Neural progenitor cell (in vitro differentiated cells): ENCODE measurements around the gene CCNL2. TPM values are rescaled to one million over a fixed set of nuclear protein-coding genes. Genes with fewer than 3 reads are reported as not detected.

ENCODE experiments used
- DNase-seq: peaks from one replicate; pipeline ENCODE4 v3.0.0-alpha.2; 2016; ENCODE audit warnings: low spot score
- H2AFZ ChIP-seq: fragments of 200-600 bp; sonication (generic); replicated peaks from 2 replicates; pipeline ENCODE4 v1.6.1; 2016; ENCODE audit warnings: antibody characterized with exemption
- H3F3A ChIP-seq: fragments of 200-600 bp; sonication (generic); 2 replicates; pipeline ENCODE4 v1.6.1; 2016; ENCODE audit warnings: antibody characterized with exemption, low read depth
- H3K27ac ChIP-seq: fragments of 200-600 bp; sonication (generic); 2 replicates; pipeline ENCODE4 v1.5.1; 2016; ENCODE audit warnings: mild to moderate bottlenecking
- H3K27me3 ChIP-seq: fragments of 200-600 bp; sonication (generic); 2 replicates; pipeline ENCODE4 v1.6.1; 2016; ENCODE audit warnings: mild to moderate bottlenecking, moderate library complexity
- H3K36me3 ChIP-seq: fragments of 200-600 bp; sonication (generic); 2 replicates; pipeline ENCODE4 v1.5.1; 2016
- H3K4me1 ChIP-seq: fragments of 200-600 bp; sonication (generic); 2 replicates; pipeline ENCODE4 v1.6.1; 2016; ENCODE audit warnings: mixed run types
- H3K4me2 ChIP-seq: fragments of 200-600 bp; sonication (generic); 2 replicates; pipeline ENCODE4 v1.6.1; 2016
- H3K4me3 ChIP-seq: fragments of 200-600 bp; sonication (generic); 2 replicates; pipeline ENCODE4 v1.5.1; 2016
- H3K79me2 ChIP-seq: fragments of 200-600 bp; sonication (generic); 2 replicates; pipeline ENCODE4 v1.6.1; 2016; ENCODE audit warnings: low read depth
- H3K9ac ChIP-seq: fragments of 200-600 bp; sonication (generic); 2 replicates; pipeline ENCODE4 v1.6.1; 2016
- H3K9me3 ChIP-seq: fragments of 200-600 bp; sonication (generic); 2 replicates; pipeline ENCODE4 v1.5.1; 2016; ENCODE audit warnings: low read depth
- H4K20me1 ChIP-seq: fragments of 200-600 bp; sonication (generic); 2 replicates; pipeline ENCODE4 v1.6.1; 2016; ENCODE audit warnings: low read depth
- H3K27ac Mint-ChIP-seq: 3 replicates; pipeline ENCODE4 v1.8.0; 2021; ENCODE audit warnings: mixed read lengths
- H3K27me3 Mint-ChIP-seq: 2 replicates; pipeline ENCODE4 v1.8.0; 2022; ENCODE audit warnings: low read depth, mild to moderate bottlenecking, inconsistent platforms, moderate library complexity, mixed read lengths; ENCODE audit not compliant: insufficient read depth
- H3K36me3 Mint-ChIP-seq: 3 replicates; pipeline ENCODE4 v1.8.0; 2021; ENCODE audit warnings: mixed read lengths
- H3K4me1 Mint-ChIP-seq: 3 replicates; pipeline ENCODE4 v1.8.0; 2021; ENCODE audit warnings: mixed read lengths
- H3K4me3 Mint-ChIP-seq: 3 replicates; pipeline ENCODE4 v1.8.0; 2021; ENCODE audit warnings: mild to moderate bottlenecking, moderate library complexity, mixed read lengths
- H3K9me3 Mint-ChIP-seq: 3 replicates; pipeline ENCODE4 v1.8.0; 2020; ENCODE audit warnings: mixed read lengths
- EZH2 ChIP-seq: fragments of 200-600 bp; sonication (generic); IDR thresholded peaks from 2 replicates; pipeline ENCODE4 v1.6.1; 2017; ENCODE audit warnings: antibody characterized with exemption, mild to moderate bottlenecking, moderate library complexity
- EZH2phosphoT487 ChIP-seq: fragments of 200-600 bp; sonication (generic); IDR thresholded peaks from 2 replicates; pipeline ENCODE4 v1.6.1; 2017; ENCODE audit warnings: antibody characterized with exemption
- total RNA-seq: library from RNA; depleted of rRNA; stranded (reverse); fragments of >200 nt; gene quantifications from 2 replicates; pipeline ENCODE4 v1.2.3, GENCODE V29; 2015; ENCODE audit warnings: low replicate concordance
- TF ChIP-seq, protein P1 (sequence below): fragments of 200-600 bp; sonication (generic); IDR thresholded peaks from 2 replicates; pipeline ENCODE4 v1.5.1; 2017; ENCODE audit warnings: antibody characterized with exemption, mild to moderate bottlenecking

Gene CCNL2
- total RNA-seq, 1 donor from 2014 or later = 143 TPM

- H3F3A ChIP-seq = peaks cover 24% of the 10 kb centered on the region
- peaks cover 35% of the 10 kb centered on the region for H3K27me3 ChIP-seq
- no peak overlapping the region for H3K9ac ChIP-seq
- no peaks in the 10 kb centered on the region for H3K9me3 Mint-ChIP-seq
- peaks cover 13% of the 10 kb centered on the region for H3K4me1 Mint-ChIP-seq
- H3K4me1 ChIP-seq = peaks cover 16% of the 10 kb centered on the region
- peaks cover 3% of the 10 kb centered on the region for H4K20me1 ChIP-seq
- H3K36me3 Mint-ChIP-seq = no peaks in the 10 kb centered on the region
- TF ChIP-seq EZH2phosphoT487 = no peak
- TF ChIP-seq, protein P1, sequence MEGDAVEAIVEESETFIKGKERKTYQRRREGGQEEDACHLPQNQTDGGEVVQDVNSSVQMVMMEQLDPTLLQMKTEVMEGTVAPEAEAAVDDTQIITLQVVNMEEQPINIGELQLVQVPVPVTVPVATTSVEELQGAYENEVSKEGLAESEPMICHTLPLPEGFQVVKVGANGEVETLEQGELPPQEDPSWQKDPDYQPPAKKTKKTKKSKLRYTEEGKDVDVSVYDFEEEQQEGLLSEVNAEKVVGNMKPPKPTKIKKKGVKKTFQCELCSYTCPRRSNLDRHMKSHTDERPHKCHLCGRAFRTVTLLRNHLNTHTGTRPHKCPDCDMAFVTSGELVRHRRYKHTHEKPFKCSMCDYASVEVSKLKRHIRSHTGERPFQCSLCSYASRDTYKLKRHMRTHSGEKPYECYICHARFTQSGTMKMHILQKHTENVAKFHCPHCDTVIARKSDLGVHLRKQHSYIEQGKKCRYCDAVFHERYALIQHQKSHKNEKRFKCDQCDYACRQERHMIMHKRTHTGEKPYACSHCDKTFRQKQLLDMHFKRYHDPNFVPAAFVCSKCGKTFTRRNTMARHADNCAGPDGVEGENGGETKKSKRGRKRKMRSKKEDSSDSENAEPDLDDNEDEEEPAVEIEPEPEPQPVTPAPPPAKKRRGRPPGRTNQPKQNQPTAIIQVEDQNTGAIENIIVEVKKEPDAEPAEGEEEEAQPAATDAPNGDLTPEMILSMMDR = no peak
- TF ChIP-seq EZH2 = no peak
- H3K79me2 ChIP-seq = no peaks in the 10 kb centered on the region
- no peaks in the 10 kb centered on the region for H3K9me3 ChIP-seq
- no peak overlapping the region for H2AFZ ChIP-seq
- no peaks in the 10 kb centered on the region for H3K36me3 ChIP-seq
- peaks cover 11% of the 10 kb centered on the region for H3K27me3 Mint-ChIP-seq
- no peak overlapping the region for H3K4me3 ChIP-seq
- no peak for DNase-seq
- no peak overlapping the region for H3K4me3 Mint-ChIP-seq
- no peak overlapping the region for H3K27ac ChIP-seq
- H3K4me2 ChIP-seq = no peak overlapping the region
- H3K27ac Mint-ChIP-seq = no peak overlapping the region
Observed at GRCh38 chr1:1438531-1439381, 39.6 kb upstream of the CCNL2 start.

GRCh38 chr1:1437904-1438376 is 38.8 kb upstream of the CCNL2 start:
- Histone ChIP-seq H3K9ac (no peak overlapping the region), H3K4me2 (no peak overlapping the region), H3K4me3 (no peak overlapping the region), H4K20me1 (peaks cover 7% of the 10 kb centered on the region), H3K79me2 (no peaks in the 10 kb centered on the region), H3K4me1 (peaks cover 24% of the 10 kb centered on the region), H3K27ac (no peak overlapping the region), H3K36me3 (no peaks in the 10 kb centered on the region), H3K9me3 (no peaks in the 10 kb centered on the region), H3K27me3 (peaks cover 35% of the 10 kb centered on the region), H2AFZ (no peak overlapping the region), H3F3A (peaks cover 33% of the 10 kb centered on the region)
- TF ChIP-seq, protein P1 = no peak
- TF ChIP-seq EZH2phosphoT487 (no peak), EZH2 (no peak)
- Mint-ChIP-seq H3K36me3 (no peaks in the 10 kb centered on the region), H3K4me1 (peaks cover 18% of the 10 kb centered on the region), H3K9me3 (no peaks in the 10 kb centered on the region), H3K27ac (no peak overlapping the region), H3K27me3 (peaks cover 11% of the 10 kb centered on the region), H3K4me3 (no peak overlapping the region)
- DNase-seq = no peak

DNA sequence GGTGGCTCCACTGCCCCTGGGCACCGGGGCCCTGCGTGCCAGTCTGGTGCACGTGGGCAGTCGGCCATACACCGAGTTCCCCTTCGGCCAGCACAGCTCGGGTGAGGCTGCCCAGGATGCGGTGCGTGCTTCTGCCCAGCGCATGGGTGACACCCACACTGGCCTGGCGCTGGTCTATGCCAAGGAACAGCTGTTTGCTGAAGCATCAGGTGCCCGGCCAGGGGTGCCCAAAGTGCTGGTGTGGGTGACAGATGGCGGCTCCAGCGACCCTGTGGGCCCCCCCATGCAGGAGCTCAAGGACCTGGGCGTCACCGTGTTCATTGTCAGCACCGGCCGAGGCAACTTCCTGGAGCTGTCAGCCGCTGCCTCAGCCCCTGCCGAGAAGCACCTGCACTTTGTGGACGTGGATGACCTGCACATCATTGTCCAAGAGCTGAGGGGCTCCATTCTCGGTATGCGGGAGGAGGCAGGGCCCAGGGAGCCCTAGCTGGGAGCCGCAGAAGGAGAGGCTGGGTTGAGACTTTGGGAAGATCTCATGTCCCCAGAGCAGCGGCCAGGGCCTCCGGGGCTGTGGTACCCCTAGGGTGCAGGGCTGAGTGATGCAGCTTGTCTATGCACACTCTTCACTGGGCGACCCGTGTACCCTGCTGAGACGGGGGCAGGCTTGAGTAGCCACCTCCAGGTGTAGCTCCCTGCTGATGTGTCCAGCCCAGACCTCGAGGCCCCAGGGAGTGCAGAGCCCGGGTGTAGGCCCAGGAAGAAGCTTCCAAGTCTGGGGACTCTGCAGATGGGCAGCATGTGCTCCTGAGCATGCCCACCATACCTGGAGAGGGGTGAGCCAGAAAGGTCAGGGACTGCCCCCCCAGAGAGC is 38.1 kb upstream of the CCNL2 start:
- H3F3A ChIP-seq = peaks cover 38% of the 10 kb centered on the region
- H3K27me3 ChIP-seq = peaks cover 35% of the 10 kb centered on the region
- no peaks in the 10 kb centered on the region for H3K9me3 ChIP-seq
- Mint-ChIP-seq H3K27me3 (peaks cover 11% of the 10 kb centered on the region), H3K4me3 (no peak overlapping the region), H3K4me1 (peaks cover 22% of the 10 kb centered on the region), H3K9me3 (no peaks in the 10 kb centered on the region), H3K36me3 (no peaks in the 10 kb centered on the region), H3K27ac (no peak overlapping the region)
- no peak overlapping the region for H2AFZ ChIP-seq
- H3K4me2 ChIP-seq = no peak overlapping the region
- H4K20me1 ChIP-seq = peaks cover 7% of the 10 kb centered on the region
- H3K4me1 ChIP-seq = peaks cover 31% of the 10 kb centered on the region
- TF ChIP-seq EZH2 (no peak), EZH2phosphoT487 (no peak)
- TF ChIP-seq, protein P1 = no peak
- no peak overlapping the region for H3K27ac ChIP-seq
- no peaks in the 10 kb centered on the region for H3K79me2 ChIP-seq
- H3K36me3 ChIP-seq = no peaks in the 10 kb centered on the region
- no peak overlapping the region for H3K4me3 ChIP-seq
- no peak for DNase-seq
- no peak overlapping the region for H3K9ac ChIP-seq
